Breast epithelium (tissue), 4 donors: Measurements from ENCODE around the gene ALKBH6. TPM values are rescaled to one million over a fixed set of nuclear protein-coding genes. Genes with fewer than 3 reads are reported as not detected.

Experiments used
- DNase-seq, 2 donors: peaks; one replicate each; pipeline ENCODE4 v3.0.0-alpha.2; 2019; ENCODE audit warnings: low spot score in 2 of 2
- H3K27ac ChIP-seq, 2 donors: fragments of 200-600 bp; sonication (generic) in 1 of 2; one replicate each; pipeline ENCODE4 v1.5.1; 2016 to 2019; ENCODE audit warnings: mild to moderate bottlenecking in 1 of 2
- H3K27me3 ChIP-seq, 2 donors: fragments of 200-600 bp; sonication (generic) in 1 of 2; one replicate each; pipeline versions ENCODE4 v1.5.1 to v1.6.0; 2017 to 2019; ENCODE audit warnings: control low read depth in 1 of 2, mild to moderate bottlenecking in 1 of 2
- H3K36me3 ChIP-seq: fragments of 200-600 bp; one replicate; pipeline ENCODE4 v1.5.1; 2019
- H3K4me1 ChIP-seq, 2 donors: fragments of 200-600 bp; sonication (generic); one replicate each; pipeline ENCODE4 v1.5.1; 2016 to 2019; ENCODE audit warnings: control low read depth in 1 of 2
- H3K4me3 ChIP-seq, 3 donors: fragments of 200-600 bp; sonication (generic); 1 replicate in 2 of 3; 2 replicates in 1 of 3; pipeline ENCODE4 v1.5.1; 2016 to 2019; ENCODE audit warnings: mild to moderate bottlenecking in 3 of 3, moderate library complexity in 2 of 3
- H3K9me3 ChIP-seq, 2 donors: fragments of 200-600 bp; sonication (generic) in 1 of 2; one replicate each; pipeline ENCODE4 v1.5.1; 2016 to 2019; ENCODE audit warnings: control low read depth in 1 of 2
- POLR2A ChIP-seq: fragments of 450-650 bp; IDR thresholded peaks from one replicate; pipeline ENCODE4 v1.6.1; 2016; ENCODE audit warnings: antibody characterized with exemption, mild to moderate bottlenecking, moderate library complexity
- POLR2AphosphoS5 ChIP-seq, 3 donors: sonication (generic); formaldehyde crosslinking; IDR thresholded peaks; one replicate each; pipeline ENCODE4 v1.6.1; 2017; ENCODE audit warnings: antibody characterized with exemption in 3 of 3
- intact Hi-C: fragments of 100-400 bp; cut with DNase I; formaldehyde crosslinking; loops from one replicate; pipeline ENCODE4 v1.15.1; 2023; ENCODE audit warnings: low total_unique reads
- total RNA-seq, 3 donors: library from RNA; depleted of rRNA; stranded (reverse); fragments of >200 nt; gene quantifications; one replicate each; pipeline ENCODE4 v1.1.0, GENCODE V29; 2016
- TF ChIP-seq, protein P1 (sequence below), 3 donors: fragments of 450-650 bp; IDR thresholded peaks; one replicate each; pipeline ENCODE4 v1.5.1; 2016 to 2017; ENCODE audit warnings: antibody characterized with exemption in 3 of 3, mild to moderate bottlenecking in 3 of 3, moderate library complexity in 3 of 3

ALKBH6 gene
- total RNA-seq, 3 donors from 2014 or later, result 18.0 to 23.0 (median 20.3) TPM

- Histone ChIP-seq H3K4me3 (no peak overlapping the region), H3K4me1 (peaks cover 8 to 9% of the 10 kb centered on the region in 2 donors), H3K27ac (no peak overlapping the region), H3K36me3 (no peaks in the 10 kb centered on the region), H3K27me3 (no peaks in the 10 kb centered on the region), H3K9me3 (no peaks in the 10 kb centered on the region)
- TF ChIP-seq POLR2A (no peak), POLR2AphosphoS5 (IDR thresholded peaks at IDR 0.05) (no peak)
- TF ChIP-seq, protein P1, sequence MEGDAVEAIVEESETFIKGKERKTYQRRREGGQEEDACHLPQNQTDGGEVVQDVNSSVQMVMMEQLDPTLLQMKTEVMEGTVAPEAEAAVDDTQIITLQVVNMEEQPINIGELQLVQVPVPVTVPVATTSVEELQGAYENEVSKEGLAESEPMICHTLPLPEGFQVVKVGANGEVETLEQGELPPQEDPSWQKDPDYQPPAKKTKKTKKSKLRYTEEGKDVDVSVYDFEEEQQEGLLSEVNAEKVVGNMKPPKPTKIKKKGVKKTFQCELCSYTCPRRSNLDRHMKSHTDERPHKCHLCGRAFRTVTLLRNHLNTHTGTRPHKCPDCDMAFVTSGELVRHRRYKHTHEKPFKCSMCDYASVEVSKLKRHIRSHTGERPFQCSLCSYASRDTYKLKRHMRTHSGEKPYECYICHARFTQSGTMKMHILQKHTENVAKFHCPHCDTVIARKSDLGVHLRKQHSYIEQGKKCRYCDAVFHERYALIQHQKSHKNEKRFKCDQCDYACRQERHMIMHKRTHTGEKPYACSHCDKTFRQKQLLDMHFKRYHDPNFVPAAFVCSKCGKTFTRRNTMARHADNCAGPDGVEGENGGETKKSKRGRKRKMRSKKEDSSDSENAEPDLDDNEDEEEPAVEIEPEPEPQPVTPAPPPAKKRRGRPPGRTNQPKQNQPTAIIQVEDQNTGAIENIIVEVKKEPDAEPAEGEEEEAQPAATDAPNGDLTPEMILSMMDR (IDR thresholded peaks at IDR 0.05), result no peak
- no peak for DNase-seq
- intact Hi-C loops, result no loop called here
Measured at GRCh38 chr19:36058481-36059179, 44.6 kb upstream of the ALKBH6 start.

DNA sequence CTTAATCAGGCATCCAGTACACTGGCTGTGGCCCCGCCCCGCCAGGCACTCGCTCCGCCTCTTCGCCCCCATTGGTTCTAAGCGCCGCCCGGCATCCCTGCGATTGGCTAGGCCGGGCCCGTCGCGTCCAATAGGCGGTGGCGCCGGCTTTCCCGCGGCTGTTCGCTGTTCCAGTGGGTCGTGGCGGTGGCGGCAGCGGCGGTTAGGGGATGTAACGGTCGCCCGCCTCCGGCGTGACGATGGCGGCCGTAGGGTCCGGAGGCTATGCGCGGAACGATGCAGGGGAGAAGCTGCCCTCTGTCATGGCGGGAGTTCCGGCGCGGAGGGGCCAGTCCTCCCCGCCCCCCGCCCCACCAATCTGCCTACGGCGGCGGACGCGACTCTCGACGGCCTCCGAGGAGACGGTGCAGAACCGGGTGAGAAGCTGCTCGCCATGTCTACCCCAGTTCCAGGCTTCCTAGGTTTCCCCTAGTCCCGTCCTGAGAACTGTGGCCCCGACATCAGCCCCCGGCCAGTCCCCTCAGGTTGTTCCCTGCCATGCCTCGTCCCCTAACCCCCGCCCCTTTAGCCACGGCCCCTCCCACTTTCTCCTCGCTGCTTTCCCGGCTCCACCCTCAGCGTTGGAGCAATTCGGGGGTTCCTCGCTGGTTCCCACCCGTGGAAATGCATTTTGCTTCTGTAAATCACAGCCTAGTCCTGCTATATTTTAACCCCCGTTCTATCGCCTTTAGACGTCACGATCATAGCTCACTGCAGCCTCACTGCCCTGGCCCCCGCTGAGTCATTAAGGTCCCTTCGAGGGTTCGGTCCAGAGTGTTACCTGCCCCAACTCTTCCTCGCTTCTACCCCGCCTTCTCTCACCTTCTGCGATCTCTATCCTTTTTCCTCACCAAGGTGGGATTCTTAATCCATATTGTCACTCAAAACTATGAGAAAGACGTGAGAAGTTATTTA lies 41.0 kb upstream of the ALKBH6 start, which contains the start of gene WDR62:
Gene WDR62 (plus strand): TSS at position 165 of the 954 bp plus-strand sequence. CDS start 75 bp downstream, at position 240.
- intact Hi-C loops, result no loop called here
- Histone ChIP-seq H3K27me3 (no peaks in the 10 kb centered on the region), H3K4me3 (peak within 1 kb of the TSS; percentile 52 to 78 (median 62)), H3K4me1 (peaks cover 8 to 9% of the 10 kb centered on the region in 2 donors), H3K9me3 (no peaks in the 10 kb centered on the region), H3K36me3 (no peaks in the 10 kb centered on the region), H3K27ac (peak within 1 kb of the TSS; percentile 95 to 96)
- TF ChIP-seq POLR2A (no peak), POLR2AphosphoS5 (IDR thresholded peaks at IDR 0.05) (no peak)
- TF ChIP-seq, protein P1 (IDR thresholded peaks at IDR 0.05), result no peak
- DNase-seq, result peak; percentile 93 to 94

- H3K36me3 ChIP-seq, result no peaks in the 10 kb centered on the region
- H3K9me3 ChIP-seq, result no peaks in the 10 kb centered on the region
- H3K27me3 ChIP-seq, result no peaks in the 10 kb centered on the region
- DNase-seq, result peak; percentile 100
- peak; percentile 82 to 96 (median 89) for TF ChIP-seq POLR2AphosphoS5 (IDR thresholded peaks at IDR 0.05)
- TF ChIP-seq, protein P1 (IDR thresholded peaks at IDR 0.05), result peak; percentile 16 to 81 (median 72)
- TF ChIP-seq POLR2A, result no peak
- H3K4me3 ChIP-seq, result peak within 1 kb of the TSS; percentile 52 to 78 (median 62)
- H3K4me1 ChIP-seq, result peaks cover 8 to 9% of the 10 kb centered on the region in 2 donors
- intact Hi-C loops, result no loop called here
- H3K27ac ChIP-seq, result peak within 1 kb of the TSS; percentile 95 to 96
Measured at GRCh38 chr19:36054119-36054732, 40.2 kb upstream of the ALKBH6 start, which contains the start of gene THAP8. TSS of gene THAP8 (minus strand) at chr19:36054285. CDS start at chr19:36054217, 68 bp downstream.

DNA sequence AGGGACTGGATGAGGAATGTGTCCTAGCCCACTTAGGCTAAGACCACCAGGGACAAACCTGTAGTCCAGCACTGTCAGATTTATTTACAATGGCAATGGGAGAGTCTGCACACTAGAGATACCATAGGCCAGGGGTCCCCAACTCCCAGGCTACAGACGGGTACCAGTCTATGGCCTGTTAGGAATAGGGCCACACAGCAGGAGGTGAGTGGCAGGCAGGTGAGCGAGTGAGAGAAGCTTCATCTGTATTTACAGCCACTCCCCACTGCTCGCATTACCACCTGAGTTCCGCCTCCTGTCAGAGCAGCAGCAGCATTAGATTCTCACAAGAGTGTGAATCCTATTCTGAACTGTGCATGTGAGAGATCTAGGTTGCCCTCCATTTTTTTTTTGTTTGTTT lies 37.6 kb upstream of the ALKBH6 start:
- intact Hi-C loops, result no loop called here
- TF ChIP-seq, protein P1 (IDR thresholded peaks at IDR 0.05), result no peak
- TF ChIP-seq POLR2AphosphoS5 (IDR thresholded peaks at IDR 0.05), result no peak
- no peak for TF ChIP-seq POLR2A

More for the DNA sequence above, 37.6 kb upstream of the ALKBH6 start:
- Histone ChIP-seq H3K27me3 (no peaks in the 10 kb centered on the region), H3K27ac (no peak overlapping the region), H3K4me3 (no peak overlapping the region), H3K36me3 (no peaks in the 10 kb centered on the region), H3K4me1 (peaks cover 8 to 9% of the 10 kb centered on the region in 2 donors), H3K9me3 (no peaks in the 10 kb centered on the region)
- no peak for DNase-seq
